Putamen (tissue), 1 donor: ENCODE measurements around the gene KIF1C.
A peak's percentile ranks its signal among the peaks of the same experiment; 100 is the strongest.

Experiments
- DNase-seq: peaks from one replicate; pipeline ENCODE4 v3.0.0-alpha.2; 2016; ENCODE audit warnings: low spot score

Gene KIF1C

GRCh38 chr17:4969047-4969550 lies 28.7 kb upstream of the KIF1C start:
- peak; percentile 45 for DNase-seq

- no peak for DNase-seq
Measured at GRCh38 chr17:4969551-4970173, 28.1 kb upstream of the KIF1C start.

GRCh38 chr17:4970273-4970672 lies 27.5 kb upstream of the KIF1C start:
- DNase-seq = no peak

DNA sequence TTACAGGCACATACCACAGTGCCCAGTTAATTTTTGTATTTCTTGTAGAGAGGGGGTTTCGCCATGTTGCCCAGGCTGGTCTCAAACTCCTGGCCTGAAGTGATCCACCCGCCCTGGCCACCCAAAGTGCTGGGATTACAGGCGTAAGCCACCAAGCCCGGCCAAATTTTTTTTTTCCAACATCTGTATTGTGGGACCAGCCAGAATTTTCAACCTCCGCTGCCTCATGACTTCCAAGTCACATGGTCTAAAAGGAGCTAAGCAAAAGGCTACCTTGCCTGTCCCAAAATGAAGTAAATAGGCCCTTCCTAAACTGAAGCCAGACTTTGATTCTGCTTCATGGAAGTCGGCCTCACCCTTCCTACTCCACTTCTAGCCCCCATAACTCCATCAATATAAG lies 25.9 kb upstream of the KIF1C start:
- no peak for DNase-seq

GRCh38 chr17:4972322-4972721 lies 25.4 kb upstream of the KIF1C start:
- DNase-seq = no peak

DNA sequence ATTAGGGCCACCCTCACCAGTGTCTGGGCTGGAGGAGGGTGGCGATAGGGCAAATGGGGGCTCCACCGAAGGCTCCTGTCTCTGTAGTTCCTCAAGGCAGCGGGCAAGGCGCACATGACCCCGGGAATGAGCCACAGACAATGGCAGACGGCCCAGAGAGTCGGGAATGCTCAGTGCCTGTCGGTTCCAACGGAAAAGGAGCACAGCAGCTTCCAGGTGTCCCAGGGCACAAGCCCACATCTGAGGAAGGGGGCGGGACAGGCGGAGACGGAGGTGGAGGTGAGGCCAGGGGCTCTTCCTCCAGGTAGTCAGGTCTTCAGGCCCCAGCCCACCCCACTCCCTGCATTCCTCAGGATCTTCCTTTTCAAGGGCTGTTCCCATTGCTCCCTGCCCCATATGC lies 25.0 kb upstream of the KIF1C start:
- DNase-seq = no peak

DNA sequence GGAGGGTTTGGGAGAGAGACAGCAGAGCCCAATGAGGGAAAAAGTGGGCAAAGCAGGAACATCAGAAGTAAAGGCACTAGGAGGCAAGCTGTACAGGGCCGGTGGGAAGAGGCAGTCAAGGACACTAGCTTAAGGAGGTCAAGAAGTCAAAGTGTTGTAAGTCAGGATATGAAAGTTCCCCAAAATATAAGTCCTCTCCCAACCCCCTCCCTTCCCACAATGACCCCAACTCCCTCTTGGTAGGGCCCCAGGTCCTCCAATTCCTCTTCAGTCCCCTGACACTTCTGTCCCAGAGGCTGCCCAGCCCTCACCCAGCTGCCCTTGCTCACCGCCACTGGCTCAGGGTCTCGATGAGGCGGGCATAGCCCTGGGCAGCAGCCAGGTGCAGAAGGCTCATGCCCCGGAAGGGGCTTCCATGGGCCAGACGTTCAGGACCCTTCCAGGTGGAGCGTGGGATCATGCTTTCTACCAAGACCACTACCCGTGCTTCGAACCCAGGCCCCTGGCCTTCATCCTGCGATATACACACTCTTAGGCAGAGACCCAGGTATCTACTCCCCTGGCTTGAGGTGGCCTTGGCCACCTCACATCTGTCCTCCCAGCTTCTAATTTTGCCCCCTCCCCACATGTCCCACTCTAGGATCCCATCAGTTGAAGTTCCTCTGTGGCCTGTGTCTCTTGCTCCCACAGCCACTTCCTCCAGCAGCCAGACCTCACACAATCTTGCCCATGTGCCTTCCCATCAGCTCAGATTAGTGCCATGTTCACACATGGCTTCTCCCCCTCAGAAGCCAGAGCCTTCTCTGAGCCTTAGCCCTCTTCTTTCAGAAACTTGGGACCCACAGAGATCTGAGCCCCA lies 24.3 kb upstream of the KIF1C start:
- no peak for DNase-seq

GRCh38 chr17:4974115-4974670 lies 23.6 kb upstream of the KIF1C start:
- DNase-seq = no peak

- DNase-seq = no peak
Measured at GRCh38 chr17:4978726-4979125, 19.0 kb upstream of the KIF1C start.

- DNase-seq = no peak
Measured at GRCh38 chr17:4980644-4981216, 17.0 kb upstream of the KIF1C start.

- DNase-seq = no peak
Measured at GRCh38 chr17:4982305-4982704, 15.4 kb upstream of the KIF1C start.

GRCh38 chr17:4986403-4986802 lies 11.3 kb upstream of the KIF1C start:
- no peak for DNase-seq

DNA sequence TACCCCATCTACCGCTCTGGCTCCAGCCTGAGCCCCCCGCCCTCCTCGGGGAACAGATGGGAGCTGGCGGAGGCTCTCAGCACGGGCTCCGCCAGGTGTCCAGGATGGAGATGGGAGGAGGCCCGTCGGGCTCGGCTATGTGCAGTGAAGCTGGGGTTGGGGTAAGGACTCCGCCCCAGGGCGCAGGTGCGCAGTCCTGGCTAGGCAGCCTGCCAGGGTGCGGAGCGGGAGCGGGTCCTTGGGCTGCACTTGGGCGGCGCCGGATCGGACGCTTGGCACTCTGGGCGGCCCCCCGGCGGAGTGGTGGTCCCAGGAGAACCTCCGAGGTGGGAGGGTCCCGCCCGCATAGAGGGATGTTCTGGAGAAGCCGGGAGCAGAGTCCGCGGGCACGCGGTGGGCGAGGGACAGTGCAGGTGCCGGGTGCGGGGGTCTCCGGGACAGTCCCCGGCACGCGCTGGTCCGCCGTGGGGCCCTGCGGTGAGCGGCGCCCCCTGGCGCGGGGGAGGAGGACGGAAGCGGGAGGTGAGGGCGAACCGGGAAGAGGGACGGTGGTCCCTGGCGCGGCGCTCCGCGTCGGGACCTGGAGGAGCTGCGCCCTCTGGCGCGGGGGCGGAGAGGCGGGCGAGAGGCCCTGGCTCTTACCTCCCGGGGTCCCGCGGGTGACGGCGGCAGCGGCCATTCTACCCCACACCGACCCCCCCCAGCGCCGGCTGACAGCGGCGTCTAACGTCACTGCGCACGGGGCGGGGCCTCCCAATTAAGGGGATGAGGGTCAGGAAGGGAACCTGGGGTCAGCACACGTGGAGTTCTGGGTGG lies 10.6 kb upstream of the KIF1C start, which contains the start of gene CAMTA2:
CAMTA2 (minus strand) TSS at position 725 of the 816 bp plus-strand sequence. CDS start 1,453 bp downstream, outside the sequence.
- peak; percentile 87 for DNase-seq

DNA sequence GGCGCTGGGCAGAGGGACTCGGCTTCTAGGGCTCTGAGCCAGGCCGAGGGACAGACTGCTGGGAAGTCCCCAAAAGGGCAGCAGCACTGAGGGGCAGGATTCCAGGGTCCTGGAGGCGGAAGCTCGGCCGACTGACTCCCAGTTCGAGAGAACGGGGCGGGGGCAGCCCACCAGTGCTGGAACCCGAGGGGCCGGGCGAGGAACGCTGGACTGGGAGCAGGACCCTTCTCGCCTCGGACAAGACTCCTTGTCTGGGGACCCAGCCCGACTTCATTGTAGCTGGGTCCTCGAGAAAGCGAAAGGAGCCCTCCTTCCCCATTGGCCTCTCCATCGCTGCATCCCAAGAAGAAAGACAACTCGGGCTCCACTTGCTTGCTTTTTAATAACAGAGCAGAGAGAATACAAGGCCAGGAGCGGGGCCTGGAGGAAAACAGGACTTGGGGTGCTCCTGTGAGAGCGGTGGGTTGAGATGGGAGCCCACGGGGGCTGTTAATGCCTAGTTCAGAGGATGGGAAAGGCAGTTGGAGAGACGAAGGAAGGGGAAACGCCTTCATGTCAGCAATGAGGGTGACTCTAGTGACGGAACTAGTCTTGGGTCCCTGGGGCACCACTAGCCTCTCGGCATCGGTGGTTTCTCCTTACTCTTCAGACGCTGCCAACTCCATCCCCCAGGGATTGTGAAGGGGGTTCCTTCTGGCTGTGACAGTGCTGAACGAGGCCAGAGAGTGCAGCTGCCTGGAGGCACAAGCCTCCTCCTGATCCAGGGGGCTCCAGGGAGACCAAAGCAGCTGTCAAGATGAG lies 9.8 kb upstream of the KIF1C start:
- DNase-seq = no peak

GRCh38 chr17:4994081-4994595 lies 3.6 kb upstream of the KIF1C start:
- DNase-seq = no peak

DNA sequence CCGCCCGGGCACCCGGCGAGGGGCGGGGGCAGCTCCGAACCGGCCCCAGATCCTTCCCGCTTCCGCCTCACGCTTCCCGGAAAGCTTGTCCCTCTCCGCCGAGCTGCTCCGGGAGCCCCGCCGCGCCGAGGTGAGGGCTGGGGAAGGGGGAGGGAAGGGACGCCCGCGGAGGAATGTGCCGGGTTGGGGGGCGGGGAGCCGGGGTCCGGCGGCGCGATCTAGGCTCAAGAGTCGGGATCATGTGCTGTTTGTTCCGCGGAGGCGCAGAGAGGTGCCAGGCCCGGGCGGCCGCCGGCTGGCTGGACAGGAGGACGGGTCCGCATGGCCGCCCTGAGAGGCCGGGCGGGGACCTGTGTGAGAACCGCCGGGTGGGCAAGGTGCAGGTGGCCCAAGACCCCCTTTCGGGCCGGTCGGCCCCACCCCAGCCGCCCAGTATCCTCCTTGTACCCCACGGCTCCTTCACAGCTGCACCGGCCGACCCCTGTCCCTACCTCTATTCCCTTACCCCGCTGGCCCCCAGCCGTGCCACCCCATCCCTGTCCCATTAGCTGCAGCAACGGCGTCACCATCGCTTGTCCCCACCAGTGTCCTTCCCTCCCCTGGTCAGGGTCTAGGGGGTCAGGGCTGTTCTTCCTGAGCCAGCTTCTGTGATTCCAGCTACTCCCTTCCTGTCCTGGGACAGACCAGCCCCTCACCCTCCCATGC lies 429 bp downstream of the KIF1C start:
- no peak for DNase-seq

DNA sequence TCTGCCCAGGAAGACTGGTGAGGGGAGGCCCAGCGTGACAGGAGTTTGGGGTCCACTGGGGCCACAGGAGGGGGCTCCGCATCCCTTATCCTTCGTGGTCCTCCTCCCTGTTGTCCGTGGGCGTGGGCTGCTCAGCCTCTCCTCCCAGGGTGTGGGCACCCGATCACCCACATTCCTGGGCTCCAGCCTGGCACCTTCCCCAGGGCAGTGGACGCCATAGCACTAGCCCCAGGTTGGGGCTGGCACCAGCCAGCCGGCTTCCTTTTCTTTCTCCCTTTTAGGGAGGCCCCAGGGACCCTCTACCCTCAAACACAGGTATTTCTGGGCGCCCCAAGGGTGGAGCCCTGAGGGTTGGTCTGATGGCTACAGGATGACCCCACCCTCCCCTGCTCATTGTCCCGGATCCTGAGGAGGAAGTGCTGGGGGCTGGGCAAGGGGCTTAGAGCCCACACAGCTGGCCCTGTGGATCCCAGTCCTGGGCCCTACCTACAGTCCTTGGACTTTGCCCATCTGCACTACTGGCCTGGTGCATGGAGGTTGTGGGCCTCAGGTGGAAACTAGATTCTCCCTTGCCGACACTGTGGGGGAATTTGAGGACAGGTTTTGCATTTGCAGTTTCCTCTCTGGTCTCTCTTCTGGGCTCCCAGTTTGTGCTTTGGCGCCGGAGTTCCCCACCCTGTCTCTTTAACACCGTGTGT lies 1.1 kb downstream of the KIF1C start:
- no peak for DNase-seq

DNA sequence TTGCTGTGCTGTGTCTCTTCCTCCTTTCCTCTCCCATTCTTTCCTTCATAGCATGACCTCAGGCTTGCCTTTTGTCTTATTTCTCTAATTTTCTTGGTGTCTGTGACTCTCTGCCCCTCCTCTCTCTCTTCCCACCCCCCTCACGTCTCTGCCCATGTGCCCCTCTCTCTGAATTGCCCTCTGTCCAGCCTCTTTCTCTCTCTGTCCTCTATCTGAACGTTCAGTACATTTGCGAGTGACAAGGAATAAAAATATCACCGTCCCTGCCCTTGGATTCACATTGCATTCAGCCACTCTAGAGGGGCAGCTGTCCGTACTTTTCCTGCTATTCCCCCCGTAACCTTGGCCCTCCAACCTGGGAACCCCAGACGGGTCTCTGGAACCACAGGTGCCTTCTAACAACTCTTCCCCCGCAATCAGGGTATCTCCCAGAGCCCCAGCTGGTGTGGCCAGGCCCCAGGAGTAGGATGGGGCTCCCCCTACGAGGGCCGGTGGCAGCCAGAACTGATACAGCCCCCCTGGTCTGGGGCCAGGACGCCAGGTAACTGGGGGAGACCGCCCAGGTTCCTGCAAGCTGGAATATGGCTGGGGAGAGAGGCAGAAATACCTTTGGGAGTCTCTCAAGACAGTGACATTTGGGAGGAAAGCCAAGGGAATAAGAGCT lies 1.8 kb downstream of the KIF1C start:
- DNase-seq = no peak

DNA sequence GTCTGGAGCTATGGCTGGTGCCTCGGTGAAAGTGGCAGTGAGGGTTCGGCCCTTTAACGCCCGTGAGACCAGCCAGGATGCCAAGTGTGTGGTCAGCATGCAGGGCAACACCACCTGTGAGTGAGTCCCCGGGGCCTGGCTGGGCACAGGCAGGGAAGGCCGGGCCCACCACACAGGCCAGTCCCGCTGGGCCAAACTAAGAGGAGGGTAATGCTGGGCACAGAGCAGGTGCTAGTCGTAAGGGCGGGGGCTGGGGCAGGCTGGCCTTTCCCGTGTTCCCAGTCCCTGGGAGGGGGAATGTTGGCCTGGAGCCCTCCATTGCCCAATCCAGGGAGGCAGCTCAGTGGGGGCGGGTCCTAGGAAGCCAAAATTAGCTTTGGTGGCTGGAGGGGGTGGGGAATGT lies 2.5 kb downstream of the KIF1C start:
- no peak for DNase-seq
